ENCODE data around the gene FKBP11. TPM values are rescaled to one million over a fixed set of nuclear protein-coding genes. Genes with fewer than 3 reads are reported as not detected.

Gene FKBP11
- total RNA-seq (10 to 100 TPM; 35.7 to 41.4 TPM), polyA plus RNA-seq (10 to 100 TPM; 14.3 to 51.3 TPM)
- long read RNA-seq, donor 1, full-length matches to known transcripts: 13 of 16 reads
- long read RNA-seq, donor 1, partial matches to known transcripts: 3 of 16 reads
- long read RNA-seq, donor 1, other reads (novel, unspliced or antisense): 0 of 16 reads
- long read RNA-seq, donor 2, full-length matches to known transcripts: 16 of 20 reads
- long read RNA-seq, donor 2, partial matches to known transcripts: 1 of 20 reads
- long read RNA-seq, donor 2, other reads (novel, unspliced or antisense): 3 of 20 reads

DNA sequence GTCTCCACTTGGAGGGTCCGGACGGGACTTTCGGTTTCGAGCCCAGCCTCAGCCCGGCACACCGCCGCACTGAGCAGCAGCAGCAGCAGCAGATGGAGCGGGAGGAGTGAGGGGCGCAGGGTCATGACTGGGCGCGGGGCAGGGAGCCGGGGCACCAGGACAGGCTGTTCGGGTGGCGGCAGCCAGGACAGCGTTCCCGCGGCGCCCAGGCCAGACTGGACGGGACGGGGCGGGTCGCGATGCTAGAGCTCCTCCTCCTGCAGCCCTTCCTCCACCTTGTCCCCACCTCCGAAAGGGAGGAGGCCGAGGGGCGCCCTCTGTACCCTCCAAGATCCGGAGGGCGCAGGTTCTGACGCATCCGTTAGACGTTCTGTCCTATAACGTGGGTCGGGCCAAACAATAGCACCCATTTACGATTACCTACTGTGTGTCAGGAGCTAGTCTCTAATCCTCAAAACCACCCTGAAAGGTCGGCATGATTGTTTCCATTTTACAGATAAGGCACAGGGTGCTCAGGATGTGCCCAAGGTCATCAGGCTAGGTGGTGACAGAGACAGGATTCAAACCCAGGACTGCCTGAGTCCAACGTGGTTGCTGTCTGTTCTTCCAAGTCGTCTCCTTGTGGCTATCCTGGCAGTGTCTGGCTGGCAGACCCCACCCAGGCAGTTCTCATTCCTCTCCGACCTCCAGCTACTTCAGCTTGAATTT, at the start of gene FKBP11:
TSS of gene FKBP11 (minus strand) at position 189 of the 708 bp plus-strand sequence. CDS start at position 125, 64 bp downstream.
- DNase-seq (peak; percentile 76 to 91), ATAC-seq (ENCODE audit: low FRiP score) (peak; percentile 91)
- Histone ChIP-seq H3K4me3 (ENCODE audit: low read length in 2 of 2) (peak within 1 kb of the TSS; percentile 54 to 69), H3K27ac (ENCODE audit: low read depth in 1 of 2, low read length in 2 of 2) (no peak within 1 kb of the TSS), H3K9me3 (ENCODE audit: control insufficient read depth, low read length) (no peaks in the 10 kb centered on the region), H3K4me1 (ENCODE audit: control insufficient read depth in 1 of 2, insufficient read depth in 2 of 2, low read length in 2 of 2) (no peaks in the 10 kb centered on the region), H3K27me3 (ENCODE audit: control insufficient read depth in 1 of 2, insufficient read depth in 2 of 2, low read length in 1 of 2) (no peaks in the 10 kb centered on the region), H3K36me3 (ENCODE audit: control insufficient read depth in 1 of 2, insufficient read depth in 2 of 2, low read length in 1 of 2) (no peaks in the 10 kb centered on the region)
- WGBS, 2 donors: 2 to 4% methylated on average over 23 to 38 of the region's 38 CpGs
- intact Hi-C loops (cut with DNase I): no loop called here

DNA sequence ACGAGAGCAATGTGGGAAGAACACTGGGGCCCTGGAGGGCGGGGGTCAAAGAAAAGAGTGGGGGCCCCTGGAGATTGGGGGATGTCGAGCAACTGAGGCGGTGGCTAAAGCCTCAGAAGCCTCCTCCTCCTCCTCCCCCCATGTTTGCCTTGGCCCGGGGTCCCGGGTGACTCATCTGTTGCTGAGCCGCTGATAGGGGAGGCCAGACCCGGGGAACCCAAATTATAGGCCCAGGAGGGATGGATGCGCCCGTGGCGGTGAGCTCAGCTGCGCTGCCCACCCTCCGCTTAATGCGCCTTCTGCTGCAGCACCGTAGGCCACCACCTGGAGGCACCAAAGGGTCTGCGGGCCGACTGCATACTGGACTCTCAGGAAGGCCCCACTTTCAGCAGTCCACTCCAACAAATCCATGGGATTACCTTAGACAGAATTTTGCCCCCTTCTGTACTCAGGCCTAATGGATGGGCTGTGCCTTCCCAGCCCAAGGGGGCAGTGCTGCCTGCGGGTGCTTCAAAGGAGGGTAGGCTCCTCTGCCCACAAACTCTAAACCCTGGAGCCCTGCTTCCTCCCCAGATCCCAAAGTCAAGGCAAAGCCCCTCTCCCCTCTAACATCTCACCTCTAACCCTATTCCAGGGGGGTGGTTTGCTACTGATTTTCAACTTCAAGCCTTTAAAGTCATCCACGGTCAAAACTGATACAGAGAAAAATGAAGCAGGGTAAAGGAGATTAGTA, 48.8 kb upstream of the FKBP11 start:
- intact Hi-C loops (cut with DNase I): no loop called here
- Histone ChIP-seq H3K27ac (ENCODE audit: low read depth in 1 of 2, low read length in 2 of 2) (no peak overlapping the region), H3K27me3 (ENCODE audit: control insufficient read depth in 1 of 2, insufficient read depth in 2 of 2, low read length in 1 of 2) (no peaks in the 10 kb centered on the region), H3K4me3 (ENCODE audit: low read length in 2 of 2) (no peak overlapping the region), H3K36me3 (ENCODE audit: control insufficient read depth in 1 of 2, insufficient read depth in 2 of 2, low read length in 1 of 2) (no peaks in the 10 kb centered on the region), H3K9me3 (ENCODE audit: control insufficient read depth, low read length) (no peaks in the 10 kb centered on the region), H3K4me1 (ENCODE audit: control insufficient read depth in 1 of 2, insufficient read depth in 2 of 2, low read length in 2 of 2) (no peaks in the 10 kb centered on the region)
- DNase-seq (peak; percentile 84 to 92), ATAC-seq (ENCODE audit: low FRiP score) (peak; percentile 78)
- WGBS, 2 donors: 23 to 26% methylated on average over 16 to 19 of the region's 19 CpGs

DNA sequence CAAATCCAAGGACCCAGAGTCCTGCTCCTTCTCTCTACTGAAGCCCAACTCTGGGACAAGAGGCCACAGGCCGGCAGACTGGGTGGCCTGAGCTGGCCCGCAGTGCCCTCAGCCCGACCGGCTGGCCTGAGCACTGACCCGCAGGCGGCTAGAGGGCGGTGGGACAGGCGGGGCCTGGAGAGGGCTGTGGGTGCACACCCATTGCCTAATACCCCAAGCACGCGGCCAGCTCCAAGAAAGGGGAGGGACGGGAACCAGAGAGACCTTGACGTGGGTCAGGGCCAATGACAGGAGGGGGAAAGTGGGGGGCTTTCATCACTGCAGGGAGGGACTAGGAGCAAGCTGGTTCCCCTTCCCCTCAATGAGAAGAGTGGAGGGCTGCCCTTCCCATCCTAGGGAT, 48.2 kb upstream of the FKBP11 start:
- WGBS, 2 donors: 43 to 44% methylated on average over 12 of the region's 12 CpGs
- Histone ChIP-seq H3K27ac (ENCODE audit: low read depth in 1 of 2, low read length in 2 of 2) (no peak overlapping the region), H3K36me3 (ENCODE audit: control insufficient read depth in 1 of 2, insufficient read depth in 2 of 2, low read length in 1 of 2) (no peaks in the 10 kb centered on the region), H3K9me3 (ENCODE audit: control insufficient read depth, low read length) (no peaks in the 10 kb centered on the region), H3K27me3 (ENCODE audit: control insufficient read depth in 1 of 2, insufficient read depth in 2 of 2, low read length in 1 of 2) (no peaks in the 10 kb centered on the region), H3K4me1 (ENCODE audit: control insufficient read depth in 1 of 2, insufficient read depth in 2 of 2, low read length in 2 of 2) (no peaks in the 10 kb centered on the region), H3K4me3 (ENCODE audit: low read length in 2 of 2) (no peak overlapping the region)
- ATAC-seq (ENCODE audit: low FRiP score): peak; percentile 80
- intact Hi-C loops (cut with DNase I): no loop called here
- peak; percentile 82 to 89 for DNase-seq

DNA sequence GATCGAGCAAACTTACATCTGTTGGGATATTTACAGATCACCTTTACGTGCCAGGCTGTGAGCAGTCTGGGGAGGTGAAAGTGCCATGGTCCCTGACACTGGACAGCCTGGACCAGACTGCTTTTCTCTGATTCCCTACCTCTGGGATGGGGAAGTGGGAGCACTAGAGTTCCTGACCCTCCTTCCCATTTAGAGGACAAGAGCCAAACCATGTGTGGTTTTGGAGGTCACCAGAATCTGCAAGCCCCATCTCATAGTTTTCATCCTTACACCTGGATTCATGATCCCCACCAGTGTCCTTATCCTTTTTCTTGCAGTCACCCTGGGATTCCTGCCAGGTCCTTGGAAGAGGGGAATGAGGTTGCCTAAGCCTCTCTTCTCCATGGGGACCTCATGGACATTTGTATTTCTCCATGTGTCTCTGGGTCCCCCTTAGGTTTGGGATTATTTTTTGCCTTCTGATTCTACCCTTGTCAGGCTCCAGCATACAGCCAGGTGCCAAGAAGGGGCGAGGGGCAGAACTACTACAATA, 47.7 kb upstream of the FKBP11 start:
- DNase-seq: no peak
- no peaks in the 10 kb centered on the region for H3K9me3 ChIP-seq (ENCODE audit: control insufficient read depth, low read length)
- no peak overlapping the region for H3K27ac ChIP-seq (ENCODE audit: low read depth in 1 of 2, low read length in 2 of 2)
- WGBS, 2 donors: 46 to 56% methylated on average over 3 of the region's 3 CpGs
- ATAC-seq (ENCODE audit: low FRiP score): no peak
- no peaks in the 10 kb centered on the region for H3K4me1 ChIP-seq (ENCODE audit: control insufficient read depth in 1 of 2, insufficient read depth in 2 of 2, low read length in 2 of 2)
- no peak overlapping the region for H3K4me3 ChIP-seq (ENCODE audit: low read length in 2 of 2)
- H3K27me3 ChIP-seq (ENCODE audit: control insufficient read depth in 1 of 2, insufficient read depth in 2 of 2, low read length in 1 of 2): no peaks in the 10 kb centered on the region
- H3K36me3 ChIP-seq (ENCODE audit: control insufficient read depth in 1 of 2, insufficient read depth in 2 of 2, low read length in 1 of 2): no peaks in the 10 kb centered on the region
- intact Hi-C loops (cut with DNase I): no loop called here

DNA sequence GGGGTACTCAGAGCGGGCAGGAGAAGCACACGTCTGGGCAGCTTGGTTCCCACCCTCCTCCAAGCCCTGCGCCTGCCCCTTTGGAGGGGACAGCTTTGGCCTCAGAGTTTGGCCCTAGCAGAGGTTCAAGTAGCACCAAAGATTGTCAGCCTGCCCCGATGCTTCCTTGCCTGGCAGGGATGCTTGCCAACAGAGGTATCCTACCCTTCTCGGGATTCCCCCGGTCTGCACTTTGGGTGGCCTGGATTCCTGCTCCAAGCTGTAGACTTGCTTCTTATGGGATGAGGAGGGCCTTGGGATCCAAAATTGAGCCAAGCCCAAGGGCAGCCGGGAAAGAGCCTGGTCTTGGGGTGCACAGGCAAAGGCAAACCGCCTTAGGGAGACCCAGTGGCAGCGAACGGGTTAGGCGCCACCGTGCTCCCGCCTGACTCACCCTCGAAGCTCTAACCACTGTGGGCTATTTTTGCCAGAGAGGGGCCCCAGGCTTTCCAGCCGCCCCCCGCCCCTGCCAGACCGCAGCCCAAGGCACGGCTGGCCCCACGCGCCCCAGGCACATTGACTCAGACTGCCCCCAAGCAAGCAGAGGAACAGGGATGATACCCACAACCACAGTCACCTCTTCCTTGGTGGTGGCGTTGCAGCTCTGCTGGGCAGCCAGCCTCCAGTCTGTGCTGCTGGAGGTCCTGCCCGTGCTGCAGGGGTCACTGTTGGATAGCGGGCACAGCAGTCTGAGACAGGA, 47.1 kb upstream of the FKBP11 start:
- ATAC-seq (ENCODE audit: low FRiP score): no peak
- intact Hi-C loops (cut with DNase I): no loop called here
- DNase-seq: no peak
- no peaks in the 10 kb centered on the region for H3K9me3 ChIP-seq (ENCODE audit: control insufficient read depth, low read length)
- WGBS, 2 donors: 28 to 29% methylated on average over 18 to 23 of the region's 23 CpGs
- H3K4me1 ChIP-seq (ENCODE audit: control insufficient read depth in 1 of 2, insufficient read depth in 2 of 2, low read length in 2 of 2): no peaks in the 10 kb centered on the region
- H3K4me3 ChIP-seq (ENCODE audit: low read length in 2 of 2): no peak overlapping the region
- H3K36me3 ChIP-seq (ENCODE audit: control insufficient read depth in 1 of 2, insufficient read depth in 2 of 2, low read length in 1 of 2): no peaks in the 10 kb centered on the region
- H3K27me3 ChIP-seq (ENCODE audit: control insufficient read depth in 1 of 2, insufficient read depth in 2 of 2, low read length in 1 of 2): no peaks in the 10 kb centered on the region
- H3K27ac ChIP-seq (ENCODE audit: low read depth in 1 of 2, low read length in 2 of 2): no peak overlapping the region

DNA sequence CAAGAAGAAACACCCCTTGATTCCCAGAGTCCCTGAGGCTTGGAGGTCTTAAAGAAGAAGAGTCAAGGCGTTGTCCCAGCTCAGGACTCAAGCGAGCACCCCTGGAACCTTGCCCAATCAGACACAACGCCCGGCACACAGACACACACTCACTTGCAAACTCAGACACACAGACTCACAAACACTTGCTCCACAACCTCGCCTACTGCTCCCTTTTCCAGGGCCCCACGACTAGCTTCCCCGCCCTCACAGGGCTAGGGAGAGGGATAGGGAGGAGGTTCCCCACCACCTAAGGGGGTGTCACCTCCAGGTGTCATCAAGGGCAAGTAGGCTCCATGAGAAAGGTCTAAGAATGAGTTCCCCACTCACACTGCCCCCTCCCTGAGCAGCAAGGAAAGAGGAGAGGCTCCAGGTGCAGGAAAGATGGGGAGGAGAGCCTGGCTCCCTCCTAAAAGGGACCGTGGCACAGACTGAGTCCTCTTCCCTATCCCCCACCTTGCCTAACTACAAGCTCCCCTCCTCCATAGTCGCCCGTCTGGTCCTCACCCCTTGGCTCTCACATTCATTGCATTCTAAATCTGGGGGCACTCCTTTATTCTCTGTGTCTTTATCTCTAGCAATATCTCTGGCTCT, 45.5 kb upstream of the FKBP11 start:
- Histone ChIP-seq H3K27ac (ENCODE audit: low read depth in 1 of 2, low read length in 2 of 2) (no peak overlapping the region), H3K9me3 (ENCODE audit: control insufficient read depth, low read length) (no peaks in the 10 kb centered on the region), H3K4me1 (ENCODE audit: control insufficient read depth in 1 of 2, insufficient read depth in 2 of 2, low read length in 2 of 2) (no peaks in the 10 kb centered on the region), H3K36me3 (ENCODE audit: control insufficient read depth in 1 of 2, insufficient read depth in 2 of 2, low read length in 1 of 2) (no peaks in the 10 kb centered on the region), H3K27me3 (ENCODE audit: control insufficient read depth in 1 of 2, insufficient read depth in 2 of 2, low read length in 1 of 2) (no peaks in the 10 kb centered on the region), H3K4me3 (ENCODE audit: low read length in 2 of 2) (no peak overlapping the region)
- no peak for DNase-seq
- WGBS, 2 donors: 45 to 47% methylated on average over 10 of the region's 10 CpGs
- no peak for ATAC-seq (ENCODE audit: low FRiP score)
- intact Hi-C loops (cut with DNase I): no loop called here

DNA sequence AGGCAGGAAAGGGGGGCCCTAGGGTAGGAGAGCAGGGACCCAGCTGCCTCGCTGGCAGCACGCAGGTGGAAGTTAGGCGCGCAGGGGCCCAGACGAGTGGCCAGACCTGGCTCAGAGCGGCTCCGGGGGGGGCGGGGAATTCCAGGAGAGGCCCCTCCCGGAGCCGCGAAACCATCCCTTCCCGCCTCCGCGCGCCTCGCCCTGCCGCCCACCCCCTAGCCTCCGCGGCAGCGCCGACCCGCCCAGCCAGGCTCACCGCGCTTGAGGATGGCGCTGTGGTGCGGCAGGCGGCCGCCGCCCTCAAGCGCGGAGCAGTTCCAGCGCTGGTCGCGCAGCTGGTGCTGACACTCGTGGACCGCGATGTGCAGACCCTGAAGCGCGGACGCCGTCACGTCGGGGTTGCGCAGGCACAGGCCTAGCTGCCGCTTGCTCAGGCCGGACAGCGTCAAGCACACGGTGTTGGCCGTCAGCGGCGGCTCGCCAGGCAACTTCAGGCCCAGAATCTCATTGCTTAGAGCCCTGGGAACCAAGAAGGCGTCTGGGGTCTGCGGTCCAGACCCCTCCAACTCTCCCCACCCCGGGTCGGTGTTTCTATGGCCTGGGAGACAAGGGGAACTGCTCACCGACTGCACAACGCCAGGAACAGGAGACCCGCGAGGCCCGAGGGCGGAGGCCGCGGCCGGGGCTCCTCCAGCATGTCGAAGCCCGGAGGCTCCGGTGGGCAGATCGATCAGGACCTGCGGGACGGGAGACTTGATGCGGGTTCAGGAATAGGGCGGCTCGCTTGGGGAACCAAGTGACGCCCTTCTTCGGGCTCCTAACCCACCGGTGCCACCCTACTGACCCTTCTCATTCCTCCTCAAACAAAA, 44.8 kb upstream of the FKBP11 start:
- H3K4me1 ChIP-seq (ENCODE audit: control insufficient read depth in 1 of 2, insufficient read depth in 2 of 2, low read length in 2 of 2): no peaks in the 10 kb centered on the region
- H3K4me3 ChIP-seq (ENCODE audit: low read length in 2 of 2): no peak overlapping the region
- intact Hi-C loops (cut with DNase I): no loop called here
- no peaks in the 10 kb centered on the region for H3K9me3 ChIP-seq (ENCODE audit: control insufficient read depth, low read length)
- H3K27ac ChIP-seq (ENCODE audit: low read depth in 1 of 2, low read length in 2 of 2): no peak overlapping the region
- no peaks in the 10 kb centered on the region for H3K27me3 ChIP-seq (ENCODE audit: control insufficient read depth in 1 of 2, insufficient read depth in 2 of 2, low read length in 1 of 2)
- DNase-seq: peak in 1 of 2 donors; percentile 81
- WGBS, 2 donors: 15 to 16% methylated on average over 70 to 77 of the region's 77 CpGs
- peak; percentile 21 for ATAC-seq (ENCODE audit: low FRiP score)
- no peaks in the 10 kb centered on the region for H3K36me3 ChIP-seq (ENCODE audit: control insufficient read depth in 1 of 2, insufficient read depth in 2 of 2, low read length in 1 of 2)
